Anterior cingulate cortex (tissue), 58 donors: ENCODE data around the gene APOC1.

ENCODE experiments used
- DNase-seq, 58 donors: peaks; one replicate each; lab custom pipeline; 2025; lab: John Stamatoyannopoulos, UW

APOC1 gene

GRCh38 chr19:44954278-44954648 is 39.9 kb downstream of the APOC1 start:
- DNase-seq, result no peak

- peak; percentile 40 to 97 (median 93) for DNase-seq
Measured at GRCh38 chr19:44954649-44955504, 40.5 kb downstream of the APOC1 start, which contains the start of gene CLPTM1. Gene CLPTM1, plus strand, starts transcription at chr19:44955380. Its CDS starts 16 bp downstream, at chr19:44955396.

GRCh38 chr19:44955505-44956439 is 41.4 kb downstream of the APOC1 start:
- no peak for DNase-seq

- DNase-seq, result no peak
Measured at GRCh38 chr19:44957526-44957925, 43.1 kb downstream of the APOC1 start.

DNA sequence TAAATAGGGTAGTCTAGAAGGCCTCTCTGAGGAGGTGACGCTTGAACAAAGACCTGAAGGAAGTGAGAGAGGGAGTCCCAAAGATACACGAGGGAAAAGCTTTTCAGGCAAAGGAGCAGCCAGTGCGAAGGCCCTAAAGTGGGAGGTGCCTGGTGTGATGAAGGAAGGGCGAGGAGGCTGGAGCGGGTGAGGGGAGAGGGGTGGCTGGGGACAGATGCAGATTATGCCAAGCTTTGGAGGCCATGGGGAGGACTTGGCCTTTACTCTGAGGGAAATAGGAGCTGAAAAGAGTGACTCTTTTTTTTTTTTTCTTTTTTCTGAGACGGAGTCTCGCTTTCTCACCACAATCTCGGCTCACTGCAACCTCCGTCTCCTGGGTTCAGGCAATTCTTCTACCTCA is 43.7 kb downstream of the APOC1 start:
- no peak for DNase-seq

DNA sequence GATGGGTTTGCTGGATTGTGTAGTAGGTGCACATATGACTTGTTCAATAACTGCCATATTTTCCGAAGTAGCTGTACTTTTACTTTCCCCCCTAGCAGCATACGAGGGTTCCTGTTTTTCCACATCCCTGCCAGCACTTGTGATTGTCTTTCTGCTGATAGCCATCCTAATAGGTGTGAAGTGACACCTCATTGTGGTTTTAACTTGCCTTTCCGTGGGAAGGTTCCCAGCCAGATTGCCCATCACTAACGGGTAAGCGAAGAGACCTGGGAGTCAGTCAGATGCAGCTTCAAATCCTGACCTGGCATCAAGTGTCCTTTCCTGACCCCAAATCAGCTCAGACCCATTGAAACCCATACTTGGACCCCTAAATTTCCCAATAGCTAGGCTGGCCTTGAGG is 45.3 kb downstream of the APOC1 start:
- DNase-seq, result no peak

- no peak for DNase-seq
Measured at GRCh38 chr19:44960906-44961728, 46.7 kb downstream of the APOC1 start.

DNA sequence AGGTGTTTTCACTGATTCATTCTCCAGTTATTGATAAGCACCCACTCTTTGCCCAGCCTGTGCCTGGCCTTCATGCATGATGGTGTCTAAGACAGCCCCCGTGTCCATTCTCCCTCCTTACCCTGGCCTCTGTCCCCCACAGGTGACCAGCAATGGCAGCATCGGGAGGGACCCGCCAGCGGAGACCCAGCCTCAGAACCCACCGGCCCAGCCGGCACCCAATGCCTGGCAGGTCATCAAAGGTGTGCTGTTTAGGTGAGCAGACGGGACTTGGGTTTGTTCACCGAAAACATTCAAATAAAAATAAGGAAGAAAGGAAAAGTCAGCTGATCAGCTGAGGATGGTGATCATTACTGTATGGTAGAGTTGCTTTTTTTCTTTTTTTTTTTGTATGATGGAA is 47.4 kb downstream of the APOC1 start:
- DNase-seq, result no peak

GRCh38 chr19:44968118-44968517 is 53.7 kb downstream of the APOC1 start:
- DNase-seq, result peak in 2 of 58 donors; percentile 8 to 22

DNA sequence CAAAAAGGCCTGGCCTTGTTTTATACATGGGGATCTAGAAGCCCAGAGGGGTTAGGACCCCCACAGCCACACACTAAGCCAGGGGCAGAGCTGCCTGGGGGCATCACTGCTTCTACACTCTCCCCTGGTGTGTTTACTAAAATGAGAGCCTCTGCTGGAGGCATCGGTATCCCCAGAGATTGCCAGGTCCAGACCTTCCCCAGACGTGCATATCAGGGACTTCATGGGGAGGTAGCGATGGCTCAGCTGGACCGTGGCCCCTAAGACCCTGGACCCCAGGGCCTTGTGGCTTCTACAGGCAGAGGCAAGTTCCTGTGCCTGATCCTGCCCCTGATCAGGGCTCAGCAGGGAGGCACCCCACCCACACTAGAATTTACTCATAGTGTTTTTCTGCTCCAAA is 54.3 kb downstream of the APOC1 start:
- no peak for DNase-seq
